T-helper 2 cell (primary cell): ENCODE results near the gene EPHB1.
"Not testable (repeated sequence)": the region's sequence is repeated elsewhere in the genome, so short reads cannot be mapped to it uniquely, and the experiment has no call there.

ENCODE experiments used
- DNase-seq, 5 experiments: peaks; one replicate each; pipeline versions ENCODE4 v3.0.0 to v3.0.0-alpha.2; 2012 to 2022

EPHB1 gene

GRCh38 chr3:135228201-135228600 lies 433.1 kb downstream of the EPHB1 start:
- DNase-seq, result no peak

GRCh38 chr3:135229018-135229495 lies 434.0 kb downstream of the EPHB1 start:
- DNase-seq, result no peak

GRCh38 chr3:135231737-135232136 lies 436.7 kb downstream of the EPHB1 start:
- DNase-seq, result no peak

DNA sequence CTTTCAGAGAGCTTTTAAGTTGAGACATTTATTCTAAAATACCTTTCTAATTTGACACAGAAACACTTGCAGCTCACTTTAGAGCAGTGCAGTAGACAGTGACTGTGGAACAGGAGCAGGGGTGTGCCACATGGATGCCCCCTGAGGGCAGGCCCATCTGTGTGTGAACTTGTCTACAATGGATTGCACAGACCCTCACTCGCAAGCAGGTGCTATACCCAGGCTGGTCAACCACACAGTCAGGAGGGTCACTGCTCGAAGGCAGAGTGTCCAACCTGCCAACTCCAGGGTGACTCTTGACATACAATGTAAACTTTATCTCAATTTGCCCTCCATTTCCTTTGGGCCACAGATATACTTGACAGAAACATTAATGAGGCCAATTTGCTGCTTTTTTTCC lies 437.2 kb downstream of the EPHB1 start:
- DNase-seq, result no peak

DNA sequence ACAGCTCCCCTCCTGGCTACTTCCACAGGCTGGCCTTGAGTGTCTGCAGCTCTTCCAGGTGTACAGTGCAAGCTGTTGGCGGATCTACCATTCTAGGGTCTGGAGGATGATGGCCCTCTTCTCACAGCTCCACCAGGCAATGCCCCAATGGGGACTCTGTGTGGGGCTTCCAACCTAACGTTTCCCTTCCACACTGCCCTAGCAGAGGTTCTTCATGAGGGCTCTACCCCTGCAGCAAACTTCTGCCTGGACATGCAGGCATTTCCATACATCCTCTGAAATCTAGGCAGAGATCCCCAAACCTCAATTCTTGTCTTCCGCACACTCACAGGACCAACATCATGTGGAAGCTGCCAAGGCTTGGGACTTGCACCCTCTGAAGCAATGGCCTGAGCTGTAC lies 438.4 kb downstream of the EPHB1 start:
- DNase-seq, result not testable (repeated sequence)

GRCh38 chr3:135235541-135235940 lies 440.5 kb downstream of the EPHB1 start:
- no peak for DNase-seq

GRCh38 chr3:135237371-135238143 lies 442.5 kb downstream of the EPHB1 start:
- DNase-seq, result no peak

- DNase-seq, result no peak
Measured at GRCh38 chr3:135238236-135238830, 443.3 kb downstream of the EPHB1 start.

DNA sequence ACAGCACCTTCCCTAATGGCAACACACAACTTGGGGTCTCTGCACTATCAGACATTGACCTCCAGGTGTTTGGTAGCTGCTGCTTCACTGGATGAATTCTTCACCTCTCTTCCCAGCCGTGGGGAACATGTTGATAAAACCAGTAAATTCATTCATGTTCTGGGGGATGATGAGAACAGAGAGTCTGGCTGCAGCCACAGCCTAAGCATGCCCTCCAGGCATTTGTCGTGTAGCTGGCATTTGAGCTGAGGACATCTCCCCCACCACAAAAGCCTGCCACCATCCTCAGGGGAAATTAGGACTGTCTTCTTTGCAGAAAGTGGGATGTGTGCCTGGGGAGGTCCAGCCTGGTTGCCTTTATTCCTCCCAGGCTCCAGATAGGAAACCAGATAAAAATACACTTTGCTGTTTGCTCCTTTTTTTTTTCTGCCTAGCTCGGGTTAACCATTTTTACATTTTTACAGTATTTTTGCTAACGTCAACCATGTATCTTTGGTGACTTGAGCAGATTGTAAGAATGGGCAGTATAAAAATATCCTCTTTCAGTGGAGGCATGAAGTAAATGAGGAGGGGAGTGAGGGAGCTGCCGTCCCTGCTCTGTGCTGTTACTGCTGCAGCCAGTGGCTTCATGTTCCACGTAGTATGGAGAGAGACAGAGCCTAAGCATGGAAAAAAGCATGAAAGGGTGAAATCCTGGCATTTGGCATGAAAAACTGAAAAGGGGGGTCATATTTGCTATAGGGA lies 444.0 kb downstream of the EPHB1 start:
- no peak for DNase-seq

- no peak for DNase-seq
Measured at GRCh38 chr3:135239615-135239884, 444.5 kb downstream of the EPHB1 start.

- peak in 1 of 5 experiments; percentile 40 for DNase-seq
Measured at GRCh38 chr3:135240426-135240825, 445.4 kb downstream of the EPHB1 start.

DNA sequence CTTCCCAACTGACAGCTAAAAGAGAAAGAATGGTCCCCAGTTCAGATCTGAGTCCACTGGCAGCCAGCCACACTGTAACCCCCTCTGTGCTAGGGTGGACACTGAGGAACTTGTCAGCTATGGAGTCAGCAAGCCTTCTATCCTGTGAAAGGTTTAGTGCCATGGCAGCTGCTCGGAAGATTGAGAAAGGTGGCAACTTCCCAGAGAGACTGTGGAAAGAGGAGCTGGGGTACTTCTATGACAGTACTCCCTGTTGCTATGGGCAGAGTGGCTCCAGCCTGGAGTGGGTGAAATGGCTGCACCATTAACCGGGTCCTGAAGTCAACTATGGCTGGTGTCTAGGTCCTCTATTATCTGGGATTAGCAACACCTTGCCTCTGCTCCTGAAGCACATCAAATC lies 447.2 kb downstream of the EPHB1 start:
- no peak for DNase-seq

DNA sequence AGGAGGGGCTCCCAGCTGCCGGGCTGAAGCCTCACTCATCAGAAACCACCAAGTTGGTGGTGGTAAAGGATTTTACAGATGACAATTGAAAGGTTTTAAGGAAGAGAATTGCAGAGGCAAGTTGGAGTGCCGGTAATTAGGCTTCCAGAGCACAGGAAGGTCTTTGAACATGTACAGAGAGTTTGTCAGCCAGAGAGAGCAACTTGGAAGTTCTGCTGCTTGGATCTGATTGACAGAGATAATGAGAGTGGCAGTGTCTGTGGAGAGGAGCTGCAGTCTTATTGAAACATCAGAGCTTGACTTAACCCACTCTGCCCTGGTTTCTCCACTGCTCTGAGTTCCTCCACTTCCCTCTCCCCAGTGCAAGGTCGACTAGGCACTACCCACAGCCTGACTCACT lies 448.6 kb downstream of the EPHB1 start:
- no peak for DNase-seq

GRCh38 chr3:135246027-135246426 lies 451.0 kb downstream of the EPHB1 start:
- DNase-seq, result no peak

GRCh38 chr3:135248213-135248612 lies 453.2 kb downstream of the EPHB1 start:
- DNase-seq, result no peak

GRCh38 chr3:135249186-135249585 lies 454.1 kb downstream of the EPHB1 start:
- no peak for DNase-seq

GRCh38 chr3:135258916-135259315 lies 463.9 kb downstream of the EPHB1 start:
- no peak for DNase-seq

DNA sequence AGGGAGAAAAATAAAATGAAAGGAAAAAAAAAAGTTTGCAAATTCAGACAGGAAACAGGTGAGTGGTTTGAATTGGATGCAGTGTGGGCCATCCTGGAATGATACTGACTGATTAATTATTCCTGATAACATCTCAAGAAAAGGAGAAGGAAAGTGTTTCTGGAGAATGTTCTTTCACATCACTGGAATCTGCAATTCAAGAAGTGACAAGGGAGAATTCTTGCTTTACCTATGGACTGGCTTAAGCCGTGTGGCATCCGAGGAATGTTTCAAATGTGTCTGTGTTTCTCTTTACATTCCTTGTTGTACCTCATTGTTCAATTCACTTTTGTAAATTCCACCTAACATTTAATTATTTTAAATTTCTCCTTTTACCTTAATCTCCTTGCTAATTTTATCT lies 465.0 kb downstream of the EPHB1 start:
- DNase-seq, result no peak

DNA sequence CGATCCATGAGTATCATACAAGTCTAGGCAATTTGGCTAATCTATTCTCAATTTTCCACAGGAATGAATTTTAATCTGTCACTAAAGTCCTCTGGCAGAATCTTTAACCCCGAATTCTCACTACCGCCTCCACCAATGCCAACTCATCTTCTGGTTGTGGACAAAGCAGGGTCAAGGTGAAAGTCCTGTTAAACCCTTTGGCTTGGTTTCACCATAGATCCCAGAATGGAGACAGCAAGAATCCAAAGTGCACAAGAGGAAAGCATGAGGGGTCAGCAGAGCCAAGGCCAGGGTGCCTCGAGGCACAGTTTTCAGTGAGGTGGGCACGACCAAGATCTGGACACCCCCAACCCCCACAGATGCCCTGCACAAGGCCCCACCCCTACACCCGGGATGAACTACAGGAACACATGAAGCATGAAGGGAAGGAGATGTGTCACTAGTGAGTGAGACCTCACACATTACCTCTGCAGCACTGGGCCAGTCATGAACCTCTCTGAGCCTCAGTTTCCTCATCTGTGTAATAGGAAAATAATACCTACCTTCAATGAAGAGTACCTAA lies 466.2 kb downstream of the EPHB1 start:
- no peak for DNase-seq

DNA sequence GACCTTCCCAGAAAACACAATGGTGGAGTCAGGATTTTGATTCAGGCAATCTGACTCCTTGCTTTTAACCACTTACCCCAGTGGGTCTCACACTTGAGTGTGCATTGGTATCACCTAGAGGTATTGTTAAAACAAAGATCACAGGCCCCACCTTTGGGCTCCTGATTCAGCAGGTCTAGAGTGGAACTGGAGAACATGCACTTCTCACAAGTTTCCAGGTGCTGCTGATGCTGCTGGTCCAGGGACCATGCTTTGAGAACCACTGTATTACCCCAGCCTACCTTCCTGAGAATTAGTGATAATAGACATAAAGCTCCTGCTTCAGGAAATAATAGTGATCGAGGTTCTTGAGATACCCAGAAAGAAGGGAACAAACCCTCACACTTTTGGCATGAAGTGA lies 466.9 kb downstream of the EPHB1 start:
- DNase-seq, result no peak

DNA sequence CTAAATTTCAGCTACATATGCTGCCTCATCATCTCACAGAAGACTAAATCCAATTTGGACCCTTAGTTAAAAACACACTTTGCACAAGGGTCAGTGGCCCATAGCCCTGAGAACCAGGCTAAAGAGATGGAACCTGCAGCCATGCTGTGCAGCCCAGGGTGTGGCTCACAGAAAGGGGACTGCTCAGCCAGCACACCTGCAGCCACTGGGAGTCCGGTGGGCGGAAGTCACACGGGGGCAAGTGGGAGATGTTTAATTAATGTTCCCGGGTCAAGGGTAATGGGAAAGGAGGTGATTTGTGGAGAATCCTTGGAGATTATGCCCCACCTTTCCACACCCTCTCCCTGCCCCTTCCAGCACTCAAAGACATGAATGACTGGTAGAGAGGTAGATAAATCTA lies 467.4 kb downstream of the EPHB1 start:
- DNase-seq, result no peak

GRCh38 chr3:135263331-135263730 lies 468.3 kb downstream of the EPHB1 start:
- no peak for DNase-seq

DNA sequence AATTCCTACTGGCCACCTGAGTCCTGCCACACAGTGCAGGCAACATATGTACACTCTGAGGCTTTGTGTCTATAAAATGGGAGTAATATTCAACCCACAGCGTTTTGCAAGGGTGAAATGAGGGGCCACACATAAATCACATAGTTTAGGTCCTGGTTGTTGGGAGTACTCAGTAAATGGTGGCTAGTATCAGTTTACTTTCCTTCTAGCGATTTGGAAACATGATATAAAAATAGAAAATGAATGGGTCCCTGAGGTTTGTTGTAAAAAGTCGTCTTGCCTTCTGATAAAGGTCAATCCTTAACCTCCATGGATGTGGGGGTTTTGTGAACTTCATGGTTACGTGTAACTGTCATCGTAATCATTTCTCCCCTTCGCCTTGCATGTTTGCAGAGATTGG lies 472.4 kb downstream of the EPHB1 start:
- no peak for DNase-seq
